Loucy (cell line): ENCODE results near the gene MYH16.

Experiments used
- H2AFZ ChIP-seq: fragments of 200-600 bp; sonication (generic); 2 replicates; pipeline ENCODE4 v1.6.0; 2016; ENCODE audit warnings: antibody characterized with exemption, mild to moderate bottlenecking, low read length, moderate library complexity
- H3F3A ChIP-seq: fragments of 200-600 bp; 2 replicates; pipeline ENCODE4 v1.6.0; 2016; ENCODE audit warnings: antibody characterized with exemption, low read depth, mild to moderate bottlenecking
- H3K27me3 ChIP-seq: fragments of 200-600 bp; sonication (generic); 2 replicates; pipeline ENCODE4 v1.6.1; 2014; ENCODE audit warnings: low read length, mild to moderate bottlenecking; ENCODE audit not compliant: insufficient read depth, poor library complexity, severe bottlenecking
- H3K36me3 ChIP-seq: fragments of 200-600 bp; sonication (generic); 2 replicates; pipeline ENCODE4 v1.6.1; 2016; ENCODE audit warnings: low read length; ENCODE audit not compliant: insufficient read depth
- H3K4me1 ChIP-seq: fragments of 200-600 bp; sonication (generic); 2 replicates; pipeline ENCODE4 v1.5.1; 2014; ENCODE audit warnings: low read length, mild to moderate bottlenecking; ENCODE audit not compliant: insufficient read depth, poor library complexity, severe bottlenecking
- H3K4me2 ChIP-seq: fragments of 200-600 bp; sonication (generic); 2 replicates; pipeline ENCODE4 v1.6.0; 2014; ENCODE audit warnings: antibody characterized with exemption, low read length, low read depth, mild to moderate bottlenecking; ENCODE audit not compliant: poor library complexity, severe bottlenecking
- H3K4me3 ChIP-seq: fragments of 200-600 bp; sonication (generic); 2 replicates; pipeline ENCODE4 v1.5.1; 2014; ENCODE audit warnings: low read length, mild to moderate bottlenecking, mixed read lengths; ENCODE audit not compliant: poor library complexity, severe bottlenecking
- H3K79me2 ChIP-seq: fragments of 200-600 bp; sonication (generic); 2 replicates; pipeline ENCODE4 v1.6.1; 2014; ENCODE audit warnings: low read length; ENCODE audit not compliant: insufficient read depth
- H3K9ac ChIP-seq: fragments of 200-600 bp; sonication (generic); 2 replicates; pipeline ENCODE4 v1.6.0; 2014; ENCODE audit warnings: mild to moderate bottlenecking, low read depth, low read length, moderate library complexity; ENCODE audit not compliant: poor library complexity, severe bottlenecking
- H3K9me2 ChIP-seq: fragments of 200-600 bp; sonication (generic); replicated peaks from 2 replicates; pipeline ENCODE4 v1.6.1; 2016; ENCODE audit warnings: low read depth, low read length, mixed read lengths
- H3K9me3 ChIP-seq: fragments of 200-600 bp; sonication (generic); 2 replicates; pipeline ENCODE4 v1.6.1; 2014; ENCODE audit warnings: mild to moderate bottlenecking, antibody characterized with exemption, low read length, low read depth; ENCODE audit not compliant: insufficient read depth
- H4K20me1 ChIP-seq: fragments of 200-600 bp; sonication (generic); 2 replicates; pipeline ENCODE4 v1.6.0; 2014; ENCODE audit warnings: antibody characterized with exemption, low read length, mild to moderate bottlenecking; ENCODE audit not compliant: insufficient read depth, poor library complexity, severe bottlenecking
- EZH2phosphoT487 ChIP-seq: fragments of 200-600 bp; IDR thresholded peaks from 2 replicates; pipeline ENCODE4 v1.6.1; 2018; ENCODE audit warnings: antibody characterized with exemption, mild to moderate bottlenecking, moderate library complexity, borderline replicate concordance
- TF ChIP-seq, protein P1 (sequence below): fragments of 200-600 bp; sonication (generic); conservative IDR thresholded peaks from 2 replicates; pipeline ENCODE4 v1.5.1; 2014; ENCODE audit warnings: mild to moderate bottlenecking, antibody characterized with exemption, low read length

Gene MYH16

GRCh38 chr7:99249985-99250575 lies 22.6 kb upstream of the MYH16 start:
- Histone ChIP-seq H3K9me3 (no peaks in the 10 kb centered on the region), H3F3A (no peaks in the 10 kb centered on the region), H3K4me3 (no peak overlapping the region), H3K4me1 (no peaks in the 10 kb centered on the region), H3K79me2 (no peaks in the 10 kb centered on the region), H3K9ac (no peak overlapping the region), H4K20me1 (no peaks in the 10 kb centered on the region), H3K9me2 (no peaks in the 10 kb centered on the region), H3K27me3 (no peaks in the 10 kb centered on the region), H3K36me3 (no peaks in the 10 kb centered on the region), H2AFZ (no peak overlapping the region), H3K4me2 (no peak overlapping the region)
- no peak for TF ChIP-seq EZH2phosphoT487
- TF ChIP-seq, protein P1, sequence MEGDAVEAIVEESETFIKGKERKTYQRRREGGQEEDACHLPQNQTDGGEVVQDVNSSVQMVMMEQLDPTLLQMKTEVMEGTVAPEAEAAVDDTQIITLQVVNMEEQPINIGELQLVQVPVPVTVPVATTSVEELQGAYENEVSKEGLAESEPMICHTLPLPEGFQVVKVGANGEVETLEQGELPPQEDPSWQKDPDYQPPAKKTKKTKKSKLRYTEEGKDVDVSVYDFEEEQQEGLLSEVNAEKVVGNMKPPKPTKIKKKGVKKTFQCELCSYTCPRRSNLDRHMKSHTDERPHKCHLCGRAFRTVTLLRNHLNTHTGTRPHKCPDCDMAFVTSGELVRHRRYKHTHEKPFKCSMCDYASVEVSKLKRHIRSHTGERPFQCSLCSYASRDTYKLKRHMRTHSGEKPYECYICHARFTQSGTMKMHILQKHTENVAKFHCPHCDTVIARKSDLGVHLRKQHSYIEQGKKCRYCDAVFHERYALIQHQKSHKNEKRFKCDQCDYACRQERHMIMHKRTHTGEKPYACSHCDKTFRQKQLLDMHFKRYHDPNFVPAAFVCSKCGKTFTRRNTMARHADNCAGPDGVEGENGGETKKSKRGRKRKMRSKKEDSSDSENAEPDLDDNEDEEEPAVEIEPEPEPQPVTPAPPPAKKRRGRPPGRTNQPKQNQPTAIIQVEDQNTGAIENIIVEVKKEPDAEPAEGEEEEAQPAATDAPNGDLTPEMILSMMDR: no peak

DNA sequence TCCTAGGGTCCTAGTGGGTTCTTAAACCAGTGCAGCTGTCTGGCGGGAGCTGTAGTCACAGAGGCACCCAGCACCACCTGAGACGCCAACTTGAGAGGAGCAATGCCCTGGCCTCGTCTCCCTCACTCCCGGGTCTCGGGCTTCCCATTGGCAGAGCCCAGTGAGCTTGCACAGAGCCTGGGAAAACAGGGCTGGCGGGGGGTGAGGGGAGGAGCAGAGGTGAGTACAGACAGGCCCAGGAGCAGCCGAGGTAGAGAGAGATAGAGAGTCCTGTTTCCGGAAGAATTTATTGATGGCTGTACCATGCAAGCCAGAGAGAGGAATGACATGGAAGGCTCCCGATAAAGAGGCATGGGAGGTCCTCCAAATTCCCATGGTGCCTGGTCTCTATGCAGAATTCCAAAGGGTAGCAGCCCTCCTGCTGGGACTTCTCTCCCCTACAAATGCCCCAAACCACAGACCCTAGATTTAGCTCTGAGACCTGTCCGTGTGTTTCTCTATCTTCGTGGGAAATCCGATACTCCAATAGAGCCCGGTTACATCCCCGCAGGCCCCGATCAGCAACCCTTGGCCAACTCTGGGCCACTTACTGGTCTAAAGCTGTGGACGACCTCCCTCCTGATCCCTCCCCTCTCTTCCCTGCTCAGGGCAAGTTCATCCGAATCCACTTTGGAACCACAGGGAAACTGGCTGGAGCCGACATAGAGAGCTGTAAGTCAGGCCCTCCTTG lies 20.3 kb upstream of the MYH16 start:
- H3K9me2 ChIP-seq: no peaks in the 10 kb centered on the region
- H3K9ac ChIP-seq: no peak overlapping the region
- no peaks in the 10 kb centered on the region for H4K20me1 ChIP-seq
- TF ChIP-seq, protein P1: no peak
- TF ChIP-seq EZH2phosphoT487: no peak
- H3K4me2 ChIP-seq: no peak overlapping the region
- H3K27me3 ChIP-seq: no peaks in the 10 kb centered on the region
- no peaks in the 10 kb centered on the region for H3K4me1 ChIP-seq
- no peak overlapping the region for H2AFZ ChIP-seq
- H3K79me2 ChIP-seq: no peaks in the 10 kb centered on the region
- H3F3A ChIP-seq: no peaks in the 10 kb centered on the region
- H3K36me3 ChIP-seq: no peaks in the 10 kb centered on the region
- H3K4me3 ChIP-seq: no peak overlapping the region
- no peaks in the 10 kb centered on the region for H3K9me3 ChIP-seq

DNA sequence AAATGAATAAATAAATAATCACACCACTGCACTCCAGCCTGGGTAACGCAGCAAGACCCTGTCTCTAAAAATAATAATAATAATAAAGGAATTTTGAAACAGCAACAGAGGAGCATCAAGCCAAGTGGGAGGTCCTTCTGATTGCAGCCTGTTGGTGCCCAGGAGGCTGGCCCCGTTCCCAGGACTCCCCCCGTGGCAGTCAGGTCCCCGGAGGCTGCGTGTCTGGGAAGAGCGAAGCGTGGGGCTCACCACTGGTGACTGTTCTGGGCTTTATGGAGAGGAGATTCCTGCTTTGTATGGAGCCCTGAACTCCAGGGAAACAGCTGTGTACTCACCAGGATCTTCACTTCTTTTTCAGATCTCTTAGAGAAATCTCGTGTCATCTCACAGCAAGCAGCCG lies 19.3 kb upstream of the MYH16 start:
- H3K36me3 ChIP-seq: no peaks in the 10 kb centered on the region
- H3K79me2 ChIP-seq: no peaks in the 10 kb centered on the region
- no peaks in the 10 kb centered on the region for H4K20me1 ChIP-seq
- no peak for TF ChIP-seq EZH2phosphoT487
- TF ChIP-seq, protein P1: no peak
- H3K4me1 ChIP-seq: no peaks in the 10 kb centered on the region
- H3K9ac ChIP-seq: no peak overlapping the region
- H3K27me3 ChIP-seq: no peaks in the 10 kb centered on the region
- no peaks in the 10 kb centered on the region for H3K9me3 ChIP-seq
- no peak overlapping the region for H2AFZ ChIP-seq
- H3F3A ChIP-seq: no peaks in the 10 kb centered on the region
- H3K4me3 ChIP-seq: no peak overlapping the region
- no peak overlapping the region for H3K4me2 ChIP-seq
- H3K9me2 ChIP-seq: no peaks in the 10 kb centered on the region
